GM19239 (cell line): Measurements from ENCODE around the gene RAB27B.

Experiments used
- DNase-seq: peaks from one replicate; pipeline ENCODE4 v3.0.0; 2011; ENCODE audit warnings: low spot score; ENCODE audit not compliant: insufficient read length
- FAIRE-seq: peaks from 2 replicates; lab custom pipeline; 2011; peaks lifted over from hg19 to GRCh38; lab: Jason Lieb, UNC

The RAB27B gene

DNA sequence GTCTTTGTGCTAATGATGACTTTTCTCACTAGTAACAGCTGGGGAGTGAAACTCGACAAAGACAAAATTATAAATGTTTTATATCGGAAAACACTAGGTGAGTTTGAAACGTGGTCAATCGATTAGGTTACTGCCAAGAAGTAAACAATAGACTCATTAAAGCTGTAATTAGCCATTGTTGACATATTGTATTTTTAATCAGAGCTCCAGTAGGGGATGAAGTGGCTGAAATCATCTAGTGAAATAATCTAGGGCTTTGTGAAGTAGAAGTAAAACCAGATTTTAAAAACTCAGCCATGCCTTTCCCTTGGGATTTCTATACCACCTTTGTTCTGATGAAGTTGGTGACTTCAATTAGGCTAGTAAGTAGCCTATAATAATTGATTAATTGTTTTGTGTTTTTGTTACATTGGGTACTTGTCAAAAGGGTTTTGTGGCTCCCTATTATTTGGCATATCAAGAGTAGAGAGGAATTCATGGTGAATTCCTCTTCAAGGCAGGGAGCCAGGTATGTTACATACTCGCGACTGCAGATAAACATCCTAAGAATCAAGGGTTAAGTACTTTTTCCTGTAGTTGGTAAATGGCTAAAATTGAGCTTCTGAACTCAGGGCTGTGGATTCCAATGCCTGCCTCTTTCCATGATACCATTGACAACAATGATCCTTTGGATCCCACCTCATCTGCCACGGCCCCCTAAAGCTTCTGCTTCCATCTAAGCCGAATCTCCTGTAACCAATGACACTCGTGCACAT, 31.6 kb downstream of the RAB27B start:
- no peak for FAIRE-seq
- DNase-seq: no peak

DNA sequence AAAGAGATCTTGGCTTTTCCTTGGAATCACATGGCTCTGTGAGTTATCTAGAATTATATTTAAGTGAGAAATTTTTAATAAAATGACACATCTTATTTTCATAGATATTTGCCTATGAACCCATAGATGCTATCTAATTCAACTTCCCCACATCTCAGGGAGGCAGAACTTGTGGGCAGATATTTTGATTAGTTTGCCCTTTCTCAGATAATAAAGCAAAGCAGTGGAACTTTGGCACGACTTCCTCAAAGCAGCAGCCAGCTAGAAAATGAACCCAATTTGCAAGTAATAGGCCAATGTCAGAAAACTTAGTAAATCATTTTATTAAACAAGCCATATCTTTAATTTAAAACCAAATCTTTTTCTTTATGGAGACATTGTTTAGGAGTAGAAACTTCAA, 32.7 kb downstream of the RAB27B start:
- FAIRE-seq: no peak

DNA sequence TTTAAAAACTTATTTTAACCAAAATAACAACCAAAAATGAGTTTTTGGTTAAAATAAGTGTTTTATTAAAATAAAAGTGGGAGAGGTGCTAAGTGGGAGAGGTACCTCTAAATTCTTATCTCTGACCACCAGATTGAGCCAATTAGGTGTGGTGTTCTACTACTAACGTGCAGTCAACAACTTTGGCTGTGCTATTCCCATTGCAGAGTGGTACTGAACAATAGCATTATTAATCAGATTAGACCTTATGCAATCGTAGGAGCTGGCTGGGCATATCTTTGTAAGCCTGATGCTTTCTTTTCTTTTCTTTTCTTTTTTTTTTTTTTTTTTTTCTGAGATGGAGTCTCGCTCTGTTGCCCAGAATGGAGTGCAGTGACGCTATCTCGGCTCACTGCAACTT, 38.9 kb downstream of the RAB27B start:
- DNase-seq: no peak
- no peak for FAIRE-seq

More for the DNA sequence above, 32.7 kb downstream of the RAB27B start:
- no peak for DNase-seq

DNA sequence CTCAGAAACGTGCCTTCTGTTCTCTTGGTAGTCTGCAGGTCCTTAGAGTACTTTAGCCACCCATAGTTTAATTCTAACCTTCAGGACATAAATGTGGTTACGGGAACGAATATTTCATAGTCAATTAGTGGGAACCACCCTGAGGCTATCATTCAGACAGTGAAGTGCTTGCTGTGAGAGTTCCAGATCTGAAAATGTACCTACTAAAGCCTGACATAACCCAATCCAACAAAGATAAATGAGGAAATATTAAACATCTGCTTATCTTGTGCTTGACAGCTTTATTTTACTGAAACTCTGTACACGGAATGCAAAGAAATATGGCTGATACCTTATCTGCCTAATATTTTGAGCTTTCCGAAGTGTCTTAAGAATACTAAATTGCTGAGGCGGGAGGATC, 43.0 kb downstream of the RAB27B start:
- FAIRE-seq: no peak
- DNase-seq: no peak

DNA sequence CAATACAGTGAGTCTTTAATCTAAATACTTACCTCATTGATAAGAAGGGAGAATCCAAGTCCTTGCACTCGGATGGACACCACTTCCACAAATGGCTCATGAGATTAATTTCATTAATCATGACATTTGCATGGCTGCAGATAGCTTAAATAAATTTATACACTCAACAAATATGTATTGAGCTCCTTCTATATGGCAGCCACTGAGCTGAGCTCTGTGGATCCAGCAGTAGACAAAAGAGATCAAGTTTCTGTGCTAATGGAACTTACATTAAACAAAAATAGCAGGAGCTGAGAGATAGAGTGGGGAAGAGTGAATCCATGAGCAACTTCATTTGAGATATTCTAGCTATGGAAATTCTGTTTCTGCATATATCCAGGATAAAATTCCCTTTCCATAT, 44.4 kb downstream of the RAB27B start:
- DNase-seq (no peak), FAIRE-seq (no peak)

DNA sequence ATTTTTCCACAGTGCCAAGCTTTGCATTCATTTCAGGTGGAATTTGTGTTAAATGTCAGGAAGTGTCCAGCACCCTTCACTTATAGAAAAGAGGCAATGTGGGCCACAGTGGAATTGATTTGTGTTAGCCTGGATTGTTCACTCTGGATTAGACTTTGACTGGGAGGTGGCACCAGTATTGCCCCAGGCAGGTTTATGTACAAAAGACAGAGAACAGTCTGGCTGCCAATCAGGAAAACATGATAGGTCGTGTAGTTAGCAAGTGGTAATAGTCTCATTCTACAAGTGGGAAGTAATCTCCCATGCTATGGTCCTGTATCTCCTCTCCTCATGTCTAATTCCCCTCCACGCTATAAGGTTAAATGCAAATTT, 45.6 kb downstream of the RAB27B start:
- FAIRE-seq: no peak
- DNase-seq: no peak

DNA sequence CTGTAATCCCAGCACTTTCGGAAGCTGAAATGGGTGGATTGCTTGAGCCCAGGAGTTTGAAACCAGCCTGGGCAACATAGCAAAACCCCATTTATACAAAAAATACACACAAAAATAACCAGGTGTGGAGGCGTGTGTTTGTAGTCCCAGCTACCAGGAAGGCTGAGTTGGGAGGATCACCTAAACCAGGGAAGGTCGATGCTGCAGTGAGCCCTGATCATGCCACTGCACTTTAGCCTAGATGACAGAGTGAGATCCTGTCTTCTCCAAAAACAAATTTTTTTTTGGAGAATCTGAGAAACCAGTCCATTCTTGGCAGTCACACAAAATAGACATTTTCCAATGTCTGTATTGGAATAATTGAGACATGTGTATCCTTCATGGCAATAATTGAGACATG, 46.8 kb downstream of the RAB27B start:
- FAIRE-seq (no peak), DNase-seq (no peak)

DNA sequence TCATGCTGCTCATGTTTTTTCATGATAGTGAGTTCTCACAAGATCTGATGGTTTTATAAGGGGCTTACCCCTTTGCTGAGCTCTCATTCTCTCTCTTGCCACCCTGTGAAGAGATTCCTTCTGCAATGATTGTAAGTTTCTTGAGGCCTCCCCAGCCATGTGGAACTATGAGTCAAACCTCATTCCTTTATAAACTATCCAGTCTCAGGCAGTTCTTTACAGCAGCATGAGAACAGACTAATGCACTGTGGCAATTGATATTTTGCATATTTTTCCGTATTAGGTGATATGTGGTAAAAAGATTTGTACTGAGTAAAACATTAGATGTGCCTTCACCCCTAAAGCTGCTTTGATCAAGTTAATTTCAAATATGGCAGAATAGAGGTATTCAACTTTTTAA, 48.8 kb downstream of the RAB27B start:
- FAIRE-seq (no peak), DNase-seq (no peak)

DNA sequence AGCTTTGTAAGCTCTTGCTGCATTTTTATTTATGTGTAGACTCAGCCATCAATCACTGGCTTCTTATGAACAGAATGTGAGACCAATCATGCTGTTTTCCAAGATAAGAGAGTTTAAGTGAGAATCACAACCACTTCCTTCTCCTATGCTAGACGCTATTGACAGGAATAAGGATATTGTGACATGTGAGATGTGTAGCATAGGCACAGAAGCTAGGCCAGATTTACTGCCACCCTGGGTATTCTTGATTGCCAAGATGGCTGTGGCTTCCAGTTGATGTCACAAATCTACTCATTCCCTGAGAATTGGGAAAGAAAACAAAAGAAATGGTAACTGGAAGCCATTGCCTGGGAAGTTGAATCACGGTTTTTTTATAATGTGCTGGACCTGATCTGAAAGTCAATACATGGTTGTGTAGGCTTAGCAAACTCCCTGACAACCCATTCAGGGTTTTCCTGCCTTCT, 49.9 kb downstream of the RAB27B start:
- no peak for FAIRE-seq
- no peak for DNase-seq

DNA sequence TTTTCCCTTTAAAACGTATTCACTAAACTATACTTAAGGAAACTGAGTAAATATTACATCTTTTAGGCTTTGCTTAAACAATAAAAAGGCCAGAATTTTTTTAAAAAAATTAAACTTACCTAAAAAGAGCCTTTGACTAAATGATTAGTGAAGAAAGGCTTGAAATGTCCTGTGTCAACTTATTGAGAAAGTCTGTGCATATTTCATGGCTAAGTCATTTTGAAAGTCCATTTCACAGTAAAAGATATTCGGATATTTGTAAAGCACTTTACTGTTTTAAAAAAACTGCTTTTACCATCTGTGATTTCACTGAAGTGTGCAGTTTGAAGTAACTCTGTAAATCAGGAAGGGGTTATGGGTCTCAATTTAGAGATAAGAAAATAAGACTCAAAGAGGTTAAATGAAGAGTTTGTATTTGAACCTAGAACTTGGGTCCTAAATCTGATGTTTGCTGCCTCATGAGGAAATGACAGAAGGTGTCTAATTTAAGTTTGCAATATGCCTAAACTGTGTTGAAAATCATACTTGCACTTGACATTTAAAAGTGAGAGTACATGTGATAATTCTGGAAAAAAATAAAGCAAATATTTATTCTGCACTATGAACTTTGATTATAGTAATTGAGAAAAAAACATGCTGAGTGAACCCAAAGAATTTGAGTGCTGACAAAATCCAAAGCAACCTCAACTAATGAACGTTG, 50.5 kb downstream of the RAB27B start:
- DNase-seq (no peak), FAIRE-seq (no peak)

DNA sequence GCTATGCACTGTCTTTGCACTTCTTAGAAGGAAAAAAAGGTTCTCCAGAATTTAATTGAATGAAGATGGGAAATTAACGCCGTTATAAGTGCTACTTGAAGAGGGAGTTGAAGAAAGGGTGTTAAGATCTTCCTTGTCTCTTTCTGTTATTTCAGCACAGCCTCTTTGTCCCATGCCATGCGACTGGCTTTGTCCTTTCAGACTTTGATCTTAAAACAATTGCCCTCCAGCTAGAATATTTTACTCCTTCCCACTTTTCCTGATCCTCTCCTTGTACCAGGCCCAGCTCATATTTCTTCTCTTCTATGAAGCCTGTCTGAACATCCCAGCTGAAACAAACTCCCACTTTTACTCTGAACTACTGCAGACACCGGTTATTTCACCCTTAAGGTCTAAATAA, 51.4 kb downstream of the RAB27B start:
- FAIRE-seq (no peak), DNase-seq (no peak)

DNA sequence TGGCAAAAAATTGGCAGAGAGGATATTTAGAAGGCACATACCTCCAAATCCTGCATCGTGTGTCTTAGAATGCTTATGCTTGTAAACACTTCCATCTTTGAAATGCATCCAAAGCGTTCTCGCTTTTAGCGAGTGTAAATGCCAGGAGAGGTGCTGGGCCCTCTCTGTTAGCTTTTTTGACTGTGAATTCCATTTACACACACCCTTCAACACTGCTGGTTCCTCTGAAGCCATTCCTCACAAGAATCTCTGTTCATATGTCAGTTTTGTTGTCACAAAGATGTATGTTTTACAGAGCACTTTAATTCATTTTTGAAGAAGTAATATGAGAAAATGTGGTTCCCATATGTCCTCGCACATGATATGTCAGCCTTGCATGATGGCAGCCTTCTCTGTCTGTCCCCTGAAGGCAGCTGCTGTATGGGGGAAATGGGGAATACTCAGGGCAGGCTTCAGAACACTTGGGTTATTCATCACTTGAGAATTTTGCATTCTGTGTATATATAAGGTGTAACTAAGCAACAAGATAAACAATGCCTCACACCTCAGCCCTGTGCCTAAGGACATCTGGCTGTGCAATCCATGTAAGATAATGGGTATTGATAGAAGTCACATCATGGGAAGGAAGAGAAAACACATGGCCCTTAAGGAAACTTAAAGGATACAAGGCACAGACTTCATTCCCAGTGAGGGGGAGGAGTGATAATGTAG, 52.3 kb downstream of the RAB27B start:
- DNase-seq (no peak), FAIRE-seq (no peak)

DNA sequence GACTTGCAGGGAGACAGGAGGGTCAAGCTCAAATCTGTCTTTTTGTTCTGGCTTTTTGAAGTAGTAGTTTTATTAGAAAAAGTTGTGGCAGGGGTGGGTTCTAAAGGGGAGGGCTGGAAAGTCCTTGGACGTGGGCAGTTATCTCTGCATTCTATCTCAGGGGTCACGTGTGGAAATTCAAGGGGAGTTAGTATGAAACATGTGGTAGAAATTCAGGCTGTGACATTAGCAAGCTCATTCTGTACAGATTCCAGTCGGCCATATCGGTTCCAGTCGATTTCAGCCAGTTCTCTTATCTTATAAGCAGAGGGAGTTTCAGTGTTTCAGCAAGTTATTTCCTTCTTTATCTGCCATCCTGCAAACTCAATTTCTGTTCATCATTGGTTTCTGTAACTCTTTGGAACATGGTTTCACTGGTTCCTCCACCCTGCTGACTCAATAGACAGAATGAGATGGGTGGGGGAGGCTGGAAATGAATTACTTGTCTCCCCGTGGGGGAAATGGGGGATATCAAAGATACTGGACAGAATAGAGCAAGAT, 53.0 kb downstream of the RAB27B start:
- DNase-seq (no peak), FAIRE-seq (no peak)

DNA sequence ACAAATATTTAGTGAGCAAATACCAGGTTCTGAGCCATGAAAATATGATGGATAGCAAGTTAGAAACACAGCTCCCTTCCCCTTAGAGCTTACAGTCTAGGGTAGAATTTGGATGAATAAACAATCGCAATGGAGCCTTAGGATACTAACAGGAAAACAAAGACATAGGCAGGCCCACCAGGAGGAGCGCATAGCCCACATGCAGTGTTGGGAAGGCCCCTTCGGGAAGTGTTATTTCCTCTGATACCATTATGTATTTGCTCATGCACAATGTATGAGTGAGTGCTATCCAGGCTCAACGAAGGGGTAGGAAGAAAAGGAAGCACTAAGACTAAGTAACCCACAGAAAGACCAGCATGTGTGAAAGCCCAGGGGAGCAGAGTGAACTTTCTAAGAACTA, 54.0 kb downstream of the RAB27B start:
- DNase-seq (no peak), FAIRE-seq (no peak)

DNA sequence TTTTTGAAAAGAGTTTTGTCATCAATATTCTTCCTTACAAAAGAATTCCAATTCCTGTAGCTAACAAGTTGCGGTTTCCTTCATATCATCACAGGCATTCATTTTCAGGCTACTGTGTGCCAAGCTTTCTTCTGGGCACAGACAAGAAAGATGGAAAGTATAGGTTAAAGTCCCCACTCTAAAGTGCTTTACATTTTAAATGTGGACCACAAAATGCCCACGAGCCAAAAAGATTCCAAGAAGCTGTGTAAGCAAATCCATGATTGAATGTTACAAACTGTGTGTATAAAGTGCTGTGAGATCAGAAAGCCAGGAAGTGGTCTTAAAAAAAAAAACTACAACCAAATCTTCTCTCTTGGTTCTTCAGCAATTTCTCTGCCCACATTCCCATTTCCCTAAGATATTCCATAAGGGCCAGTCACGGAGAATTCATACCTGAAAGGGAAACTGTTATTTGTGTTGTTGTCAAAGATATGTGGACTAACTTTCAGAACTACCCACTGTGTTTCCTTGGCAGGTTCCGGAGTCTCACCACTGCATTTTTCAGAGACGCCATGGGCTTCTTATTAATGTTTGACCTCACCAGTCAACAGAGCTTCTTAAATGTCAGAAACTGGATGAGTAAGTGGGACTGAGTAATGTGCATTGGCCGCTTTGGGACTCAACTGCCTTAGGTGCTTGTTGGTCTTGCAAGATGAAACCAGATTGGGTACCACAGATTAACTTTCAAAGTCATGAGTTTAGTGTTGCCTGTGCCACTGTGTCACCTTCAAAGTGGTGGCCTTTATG, 55.7 kb downstream of the RAB27B start:
- FAIRE-seq (no peak), DNase-seq (no peak)

DNA sequence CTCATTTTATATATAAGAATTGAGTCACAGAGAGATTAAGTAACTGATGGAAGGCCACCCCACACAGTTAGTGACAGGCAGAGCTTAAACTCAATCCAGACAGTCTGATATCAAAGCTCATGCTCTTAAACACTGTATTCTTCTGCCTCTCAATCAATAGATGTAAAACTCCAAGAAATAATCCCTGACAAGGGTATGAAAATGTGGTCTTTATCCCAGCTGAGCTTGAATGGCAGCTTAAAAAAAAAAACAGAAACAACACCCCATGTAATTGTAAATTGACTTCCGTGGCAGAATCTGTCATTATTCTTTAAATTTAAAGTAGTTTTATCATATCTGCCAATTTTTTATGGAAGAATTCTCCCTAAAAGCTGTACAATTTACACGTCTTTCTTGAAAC, 60.1 kb downstream of the RAB27B start:
- FAIRE-seq: no peak
- DNase-seq: no peak

DNA sequence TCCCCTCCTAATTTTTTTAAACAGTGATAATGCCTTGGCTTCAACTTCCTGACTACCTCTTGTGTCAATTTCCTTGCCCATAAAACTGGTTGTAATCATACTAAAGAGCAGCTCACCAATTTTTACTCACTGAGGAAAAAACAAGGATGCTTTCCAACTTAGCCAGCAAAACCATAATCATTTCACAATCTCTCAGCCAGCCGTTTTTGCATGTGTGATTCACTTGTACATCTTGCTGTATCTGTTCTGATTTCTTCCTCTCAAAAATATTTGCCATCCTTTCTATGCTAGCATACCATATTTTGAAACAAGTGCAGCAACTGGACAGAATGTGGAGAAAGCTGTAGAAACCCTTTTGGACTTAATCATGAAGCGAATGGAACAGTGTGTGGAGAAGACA, 60.7 kb downstream of the RAB27B start:
- DNase-seq (no peak), FAIRE-seq (no peak)

DNA sequence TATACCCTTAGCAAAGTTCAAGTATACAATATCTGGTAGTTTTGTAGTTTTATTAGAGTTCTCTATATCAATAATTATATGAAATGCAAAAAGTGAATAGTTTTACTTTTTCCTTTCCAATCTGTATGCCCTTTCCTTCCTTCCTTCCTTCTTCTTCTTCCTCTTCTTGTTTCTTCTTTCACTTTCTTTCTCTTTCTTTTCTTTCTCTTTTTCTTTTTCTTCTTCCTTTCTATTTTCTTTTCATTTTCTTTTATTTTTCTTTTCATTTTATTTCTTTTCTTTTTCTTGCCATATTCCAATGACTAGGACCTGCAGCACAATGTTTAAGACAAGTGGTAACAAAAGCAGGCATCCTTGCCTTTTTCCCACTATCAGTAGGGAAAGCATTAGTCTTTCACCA, 71.2 kb downstream of the RAB27B start:
- FAIRE-seq: no peak
- no peak for DNase-seq

DNA sequence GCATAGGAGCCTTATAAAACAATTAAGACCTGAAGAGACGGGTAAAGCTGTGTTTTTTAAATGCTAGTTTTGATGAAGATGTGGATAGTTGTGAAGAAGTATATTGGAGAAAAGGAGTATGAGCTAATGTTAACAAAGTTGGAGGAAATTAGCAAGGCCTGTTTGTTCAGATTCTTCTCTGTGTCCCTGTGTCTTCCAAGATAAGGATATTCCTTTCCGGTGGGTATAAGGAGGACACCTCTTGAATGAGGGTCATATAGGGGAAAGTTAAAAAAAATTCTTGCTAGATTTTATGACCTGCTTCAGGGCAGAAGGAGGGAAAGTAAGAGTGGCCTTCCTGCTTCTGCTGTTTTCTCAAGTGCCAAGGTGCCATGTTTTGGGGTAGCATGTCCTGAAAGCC, 72.0 kb downstream of the RAB27B start:
- no peak for DNase-seq

DNA sequence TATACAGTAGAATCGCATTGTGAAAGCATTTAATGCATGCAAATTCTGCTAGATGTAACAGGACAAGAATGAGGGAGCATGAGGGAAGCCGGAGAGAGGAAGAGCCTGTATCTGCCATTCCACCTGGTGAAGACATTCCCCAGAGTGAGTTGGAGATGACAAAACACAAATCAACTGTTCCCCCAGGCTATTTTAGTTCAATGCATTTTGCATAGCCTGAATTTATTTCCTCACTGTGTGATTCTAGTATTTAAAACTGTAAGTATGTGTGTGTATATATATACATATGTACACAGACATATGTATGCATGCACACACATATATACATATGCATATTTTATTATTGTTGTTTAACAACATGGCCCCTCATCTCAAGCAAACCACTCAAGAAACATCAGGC, 76.3 kb downstream of the RAB27B start:
- no peak for DNase-seq
- no peak for FAIRE-seq

More for the DNA sequence above, 72.0 kb downstream of the RAB27B start:
- FAIRE-seq: no peak
